GM18520 (cell line): ENCODE measurements around the gene C10orf143.

ENCODE experiments used
- ATAC-seq: cut with Tn5 transposase; IDR thresholded peaks from one replicate; pipeline ENCODE4 v1.9.1; 2021; ENCODE audit not compliant: unreplicated experiment

Gene C10orf143

GRCh38 chr10:130017631-130018022 is 93.0 kb downstream of the C10orf143 start:
- ATAC-seq, result no peak

- ATAC-seq, result no peak
Measured at GRCh38 chr10:130016993-130017630, 93.5 kb downstream of the C10orf143 start.

GRCh38 chr10:130016095-130016494 is 94.5 kb downstream of the C10orf143 start:
- ATAC-seq, result no peak

GRCh38 chr10:130015075-130015695 is 95.4 kb downstream of the C10orf143 start:
- ATAC-seq, result no peak

- ATAC-seq, result no peak
Measured at GRCh38 chr10:130014263-130015074, 96.2 kb downstream of the C10orf143 start.
